GM23338 (cell line): Measurements from ENCODE around the gene TPRKB. TPM values are rescaled to one million over a fixed set of nuclear protein-coding genes. Genes with fewer than 3 reads are reported as not detected.

ENCODE experiments used
- ATAC-seq: fragments of 200-7000 bp; cut with Tn5 transposase; 3 replicates; pipeline ENCODE4 v1.9.1; 2020
- DNase-seq: peaks from one replicate; pipeline ENCODE4 v3.0.0-alpha.2; 2015; ENCODE audit warnings: low spot score
- H2AFZ ChIP-seq: fragments of 200-600 bp; sonication (generic); 2 replicates; pipeline ENCODE4 v1.8.0; 2016; ENCODE audit warnings: antibody characterized with exemption, mild to moderate bottlenecking, moderate library complexity
- H3F3A ChIP-seq: fragments of 200-600 bp; sonication (generic); replicated peaks from 2 replicates; pipeline ENCODE4 v1.8.0; 2017; ENCODE audit warnings: antibody characterized with exemption, mixed run types, low read depth
- H3K27ac ChIP-seq: fragments of 200-600 bp; sonication (generic); 2 replicates; pipeline ENCODE4 v1.6.1; 2016; ENCODE audit warnings: low read depth
- H3K27me3 ChIP-seq: fragments of 200-600 bp; sonication (generic); 2 replicates; pipeline ENCODE4 v1.8.0; 2016; ENCODE audit warnings: mild to moderate bottlenecking, mixed run types, moderate library complexity; ENCODE audit not compliant: insufficient read depth
- H3K36me3 ChIP-seq: fragments of 200-600 bp; sonication (generic); 2 replicates; pipeline ENCODE4 v1.8.0; 2016; ENCODE audit warnings: mild to moderate bottlenecking; ENCODE audit not compliant: insufficient read depth
- H3K4me1 ChIP-seq: fragments of 200-600 bp; sonication (generic); 2 replicates; pipeline ENCODE4 v1.8.0; 2016; ENCODE audit warnings: mild to moderate bottlenecking, moderate library complexity; ENCODE audit not compliant: insufficient read depth
- H3K4me2 ChIP-seq: fragments of 200-600 bp; sonication (generic); 2 replicates; pipeline ENCODE4 v1.7.1; 2017; ENCODE audit warnings: mixed run types
- H3K4me3 ChIP-seq: fragments of 200-600 bp; sonication (generic); 2 replicates; pipeline ENCODE4 v1.6.1; 2016; ENCODE audit warnings: mixed run types
- H3K79me2 ChIP-seq: fragments of 200-600 bp; sonication (generic); replicated peaks from 2 replicates; pipeline ENCODE4 v1.8.0; 2017; ENCODE audit warnings: mild to moderate bottlenecking; ENCODE audit not compliant: insufficient read depth
- H3K9me2 ChIP-seq: fragments of 200-600 bp; sonication (generic); 2 replicates; pipeline ENCODE4 v1.8.0; 2017; ENCODE audit not compliant: insufficient read depth
- H4K20me1 ChIP-seq: fragments of 200-600 bp; sonication (generic); replicated peaks from 2 replicates; pipeline ENCODE4 v1.8.0; 2017; ENCODE audit warnings: mild to moderate bottlenecking; ENCODE audit not compliant: insufficient read depth
- H3K27ac Mint-ChIP-seq: 2 replicates; pipeline ENCODE4 v1.8.0; 2020; ENCODE audit warnings: inconsistent platforms, mild to moderate bottlenecking, moderate library complexity, mixed read lengths
- H3K27me3 Mint-ChIP-seq: 3 replicates; pipeline ENCODE4 v1.8.0; 2022; ENCODE audit warnings: low read depth, mild to moderate bottlenecking, moderate library complexity, mixed read lengths, inconsistent platforms; ENCODE audit not compliant: insufficient read depth, poor library complexity
- H3K36me3 Mint-ChIP-seq: 3 replicates; pipeline ENCODE4 v1.8.0; 2021; ENCODE audit warnings: low read depth, mild to moderate bottlenecking, inconsistent platforms, moderate library complexity, mixed read lengths
- H3K4me1 Mint-ChIP-seq: 3 replicates; pipeline ENCODE4 v1.8.0; 2020; ENCODE audit warnings: mild to moderate bottlenecking, inconsistent platforms, mixed read lengths
- H3K4me3 Mint-ChIP-seq: 3 replicates; pipeline ENCODE4 v1.8.0; 2021; ENCODE audit warnings: moderate library complexity, mild to moderate bottlenecking, inconsistent platforms, mixed read lengths
- H3K9me3 Mint-ChIP-seq: 3 replicates; pipeline ENCODE4 v1.8.0; 2020; ENCODE audit warnings: moderate library complexity, mild to moderate bottlenecking, inconsistent platforms, mixed read lengths
- EZH2 ChIP-seq: fragments of 200-600 bp; sonication (generic); IDR thresholded peaks from one replicate; pipeline ENCODE4 v1.8.0; 2017; ENCODE audit warnings: antibody characterized with exemption, mild to moderate bottlenecking, low read depth; ENCODE audit not compliant: unreplicated experiment
- EZH2phosphoT487 ChIP-seq: fragments of 200-600 bp; sonication (generic); IDR thresholded peaks from one replicate; pipeline ENCODE4 v1.8.1; 2018; ENCODE audit warnings: antibody characterized with exemption; ENCODE audit not compliant: unreplicated experiment
- JUNB ChIP-seq: IDR thresholded peaks from one replicate; pipeline ENCODE4 v1.6.1; 2016; ENCODE audit warnings: antibody characterized with exemption; ENCODE audit not compliant: unreplicated experiment
- NANOG ChIP-seq: IDR thresholded peaks from 2 replicates; pipeline ENCODE4 v1.6.1; 2016; ENCODE audit warnings: antibody characterized with exemption, borderline replicate concordance
- POLR2AphosphoS5 ChIP-seq: IDR thresholded peaks from 2 replicates; pipeline ENCODE4 v1.6.1; 2016; ENCODE audit warnings: antibody characterized with exemption, low read depth
- STAT1 ChIP-seq: IDR thresholded peaks from one replicate; pipeline ENCODE4 v1.6.1; 2016; ENCODE audit warnings: antibody characterized with exemption; ENCODE audit not compliant: unreplicated experiment
- ZNF114 ChIP-seq: fragments of 250-450 bp; sonication (Bioruptor Pico); IDR thresholded peaks from 2 replicates; pipeline ENCODE4 v1.5.0; 2020; ENCODE audit warnings: mild to moderate bottlenecking, moderate library complexity
- ZNF331 ChIP-seq: fragments of 250-450 bp; sonication (Bioruptor Pico); IDR thresholded peaks from 2 replicates; pipeline ENCODE4 v1.5.0; 2020; ENCODE audit warnings: low read depth, mild to moderate bottlenecking, moderate library complexity
- polyA plus RNA-seq: library from polyadenylated mRNA; unstranded; fragments of >200 nt; fragmentation: Nextera tagmentation; extraction: Ambion mirVana; gene quantifications from 2 replicates; pipeline ENCODE4 v1.2.1, GENCODE V29; 2016
- total RNA-seq: library from RNA; depleted of rRNA; stranded (reverse); fragments of >200 nt; shearing (Covaris generic); gene quantifications from 2 replicates; pipeline ENCODE4 v1.2.3, GENCODE V29; 2014
- TF ChIP-seq, protein P1 (sequence below): IDR thresholded peaks from one replicate; pipeline ENCODE4 v1.6.1; 2018; ENCODE audit warnings: antibody characterized with exemption; ENCODE audit not compliant: unreplicated experiment

TPRKB gene
- total and polyA plus RNA-seq, 2 experiments from 2014 or later, result 31.2 to 186 TPM

DNA sequence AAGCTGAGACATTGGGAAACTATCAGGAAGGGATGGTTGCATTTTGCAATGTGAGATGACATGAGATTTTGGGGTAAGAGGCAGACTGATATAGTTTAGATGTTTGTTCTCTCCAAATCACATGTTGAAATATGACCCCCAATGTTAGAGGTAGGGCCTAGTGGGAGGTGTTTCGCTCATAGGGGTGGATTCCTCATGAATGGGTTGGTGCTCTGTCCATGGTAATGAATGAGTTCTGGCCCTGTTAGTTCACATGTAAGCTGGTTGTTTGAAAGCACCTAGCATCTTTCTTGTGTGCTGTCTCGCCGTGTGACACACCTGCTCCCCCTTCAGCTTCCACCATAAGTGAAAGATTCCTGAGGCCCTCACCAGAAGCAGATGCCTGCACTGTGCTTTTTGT is 37.7 kb downstream of the TPRKB start:
- peaks cover 40% of the 10 kb centered on the region for H3K9me3 Mint-ChIP-seq
- no peaks in the 10 kb centered on the region for H3K36me3 ChIP-seq

DNA sequence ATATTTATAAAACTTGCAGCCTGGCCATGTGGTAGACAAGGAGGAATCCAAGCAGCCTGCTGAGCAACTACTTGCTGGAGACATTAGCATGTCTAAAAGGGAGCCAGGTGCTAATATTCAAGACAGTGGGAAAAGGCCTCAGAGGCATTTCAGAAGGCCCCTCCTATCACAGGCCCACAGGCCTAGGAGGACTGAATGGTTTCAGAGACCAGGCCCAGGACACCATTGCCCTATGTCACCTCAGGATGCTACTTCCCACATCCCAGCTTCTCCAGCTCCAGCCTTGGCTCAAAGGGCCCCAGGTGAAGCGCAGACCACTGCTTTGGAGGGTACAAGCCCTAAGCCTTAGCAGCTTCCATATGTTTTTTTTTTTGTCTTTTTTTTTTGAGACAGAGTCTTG is 39.0 kb downstream of the TPRKB start:
- no peak overlapping the region for H3K4me3 Mint-ChIP-seq
- H3K27me3 Mint-ChIP-seq, result peaks cover 4% of the 10 kb centered on the region
- Histone ChIP-seq H3K4me3 (no peak overlapping the region), H3K27ac (no peak overlapping the region), H3K79me2 (no peaks in the 10 kb centered on the region), H3F3A (no peaks in the 10 kb centered on the region), H3K4me2 (no peak overlapping the region), H3K27me3 (no peaks in the 10 kb centered on the region), H3K9me2 (no peaks in the 10 kb centered on the region), H3K36me3 (no peaks in the 10 kb centered on the region), H4K20me1 (no peaks in the 10 kb centered on the region), H3K4me1 (no peaks in the 10 kb centered on the region), H2AFZ (no peak overlapping the region)
- H3K4me1 Mint-ChIP-seq, result no peaks in the 10 kb centered on the region
- 0 out of 3 replicates have a peak, but pooled peaks cover 4% of the 10 kb centered on the region for H3K36me3 Mint-ChIP-seq
- no peak for DNase-seq
- H3K27ac Mint-ChIP-seq, result no peak overlapping the region
- ATAC-seq, result no peak
- peaks cover 40% of the 10 kb centered on the region for H3K9me3 Mint-ChIP-seq
- TF ChIP-seq, protein P1, sequence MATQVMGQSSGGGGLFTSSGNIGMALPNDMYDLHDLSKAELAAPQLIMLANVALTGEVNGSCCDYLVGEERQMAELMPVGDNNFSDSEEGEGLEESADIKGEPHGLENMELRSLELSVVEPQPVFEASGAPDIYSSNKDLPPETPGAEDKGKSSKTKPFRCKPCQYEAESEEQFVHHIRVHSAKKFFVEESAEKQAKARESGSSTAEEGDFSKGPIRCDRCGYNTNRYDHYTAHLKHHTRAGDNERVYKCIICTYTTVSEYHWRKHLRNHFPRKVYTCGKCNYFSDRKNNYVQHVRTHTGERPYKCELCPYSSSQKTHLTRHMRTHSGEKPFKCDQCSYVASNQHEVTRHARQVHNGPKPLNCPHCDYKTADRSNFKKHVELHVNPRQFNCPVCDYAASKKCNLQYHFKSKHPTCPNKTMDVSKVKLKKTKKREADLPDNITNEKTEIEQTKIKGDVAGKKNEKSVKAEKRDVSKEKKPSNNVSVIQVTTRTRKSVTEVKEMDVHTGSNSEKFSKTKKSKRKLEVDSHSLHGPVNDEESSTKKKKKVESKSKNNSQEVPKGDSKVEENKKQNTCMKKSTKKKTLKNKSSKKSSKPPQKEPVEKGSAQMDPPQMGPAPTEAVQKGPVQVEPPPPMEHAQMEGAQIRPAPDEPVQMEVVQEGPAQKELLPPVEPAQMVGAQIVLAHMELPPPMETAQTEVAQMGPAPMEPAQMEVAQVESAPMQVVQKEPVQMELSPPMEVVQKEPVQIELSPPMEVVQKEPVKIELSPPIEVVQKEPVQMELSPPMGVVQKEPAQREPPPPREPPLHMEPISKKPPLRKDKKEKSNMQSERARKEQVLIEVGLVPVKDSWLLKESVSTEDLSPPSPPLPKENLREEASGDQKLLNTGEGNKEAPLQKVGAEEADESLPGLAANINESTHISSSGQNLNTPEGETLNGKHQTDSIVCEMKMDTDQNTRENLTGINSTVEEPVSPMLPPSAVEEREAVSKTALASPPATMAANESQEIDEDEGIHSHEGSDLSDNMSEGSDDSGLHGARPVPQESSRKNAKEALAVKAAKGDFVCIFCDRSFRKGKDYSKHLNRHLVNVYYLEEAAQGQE, result no peak
- no peak for TF ChIP-seq POLR2AphosphoS5
- no peak for TF ChIP-seq JUNB
- TF ChIP-seq EZH2, result no peak
- no peak for TF ChIP-seq EZH2phosphoT487
- TF ChIP-seq ZNF114 (CRISPR knock-in tag), result no peak
- no peak for TF ChIP-seq STAT1
- TF ChIP-seq NANOG, result no peak
- no peak for TF ChIP-seq ZNF331

More for the DNA sequence above, 37.7 kb downstream of the TPRKB start:
- no peak overlapping the region for H3K4me2 ChIP-seq
- no peak overlapping the region for H3K4me3 Mint-ChIP-seq
- H3K9me2 ChIP-seq, result no peaks in the 10 kb centered on the region
- no peaks in the 10 kb centered on the region for H3K79me2 ChIP-seq
- H4K20me1 ChIP-seq, result no peaks in the 10 kb centered on the region
- no peak overlapping the region for H3K27ac ChIP-seq
- TF ChIP-seq, protein P1, result no peak
- H3F3A ChIP-seq, result no peaks in the 10 kb centered on the region
- H2AFZ ChIP-seq, result no peak overlapping the region
- no peak for DNase-seq
- peaks cover 7% of the 10 kb centered on the region for H3K27me3 Mint-ChIP-seq
- no peak overlapping the region for H3K27ac Mint-ChIP-seq
- no peaks in the 10 kb centered on the region for H3K4me1 Mint-ChIP-seq
- 0 out of 3 replicates have a peak, but pooled peaks cover 4% of the 10 kb centered on the region for H3K36me3 Mint-ChIP-seq
- H3K4me3 ChIP-seq, result no peak overlapping the region
- ATAC-seq, result no peak
- no peaks in the 10 kb centered on the region for H3K4me1 ChIP-seq
- H3K27me3 ChIP-seq, result no peaks in the 10 kb centered on the region
